GM19238 (cell line): ENCODE data around the gene EDN1.
"Not testable (repeated sequence)": the region's sequence is repeated elsewhere in the genome, so short reads cannot be mapped to it uniquely, and the experiment has no call there.

Source experiments
- DNase-seq: peaks from one replicate; pipeline ENCODE4 v3.0.0; 2011; ENCODE audit warnings: low spot score; ENCODE audit not compliant: insufficient read length

Gene EDN1

DNA sequence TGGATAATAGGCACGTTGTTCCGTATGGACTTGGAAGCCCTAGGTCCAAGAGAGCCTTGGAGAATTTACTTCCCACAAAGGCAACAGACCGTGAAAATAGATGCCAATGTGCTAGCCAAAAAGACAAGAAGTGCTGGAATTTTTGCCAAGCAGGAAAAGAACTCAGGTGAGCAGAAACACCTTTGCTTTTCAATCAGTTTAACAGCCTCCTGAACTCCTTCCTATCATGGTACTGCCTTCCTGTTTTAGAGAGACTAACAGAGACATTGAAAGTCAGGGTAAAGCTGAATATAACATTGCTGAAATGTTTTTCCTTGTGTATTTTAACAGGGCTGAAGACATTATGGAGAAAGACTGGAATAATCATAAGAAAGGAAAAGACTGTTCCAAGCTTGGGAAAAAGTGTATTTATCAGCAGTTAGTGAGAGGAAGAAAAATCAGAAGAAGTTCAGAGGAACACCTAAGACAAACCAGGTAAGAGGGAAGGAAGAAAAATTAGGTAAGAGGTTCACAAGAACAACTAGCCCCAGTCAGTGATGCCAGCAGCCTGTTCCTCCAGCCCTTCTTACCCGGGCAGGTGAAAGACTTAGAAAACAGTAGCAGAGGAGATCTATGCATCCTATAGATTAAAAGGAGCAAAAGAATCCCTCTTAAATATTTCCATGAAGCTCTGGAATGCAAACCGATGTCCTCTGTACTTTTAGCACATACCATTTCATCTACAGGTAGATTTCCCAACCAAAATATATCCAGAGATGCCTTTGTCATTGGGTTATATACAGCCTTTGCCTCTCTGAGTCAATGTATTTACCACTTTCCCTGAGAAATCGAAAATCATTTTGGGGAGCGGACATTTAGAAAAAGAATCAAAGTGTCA is 4.0 kb downstream of the EDN1 start:
- DNase-seq, result no peak

DNA sequence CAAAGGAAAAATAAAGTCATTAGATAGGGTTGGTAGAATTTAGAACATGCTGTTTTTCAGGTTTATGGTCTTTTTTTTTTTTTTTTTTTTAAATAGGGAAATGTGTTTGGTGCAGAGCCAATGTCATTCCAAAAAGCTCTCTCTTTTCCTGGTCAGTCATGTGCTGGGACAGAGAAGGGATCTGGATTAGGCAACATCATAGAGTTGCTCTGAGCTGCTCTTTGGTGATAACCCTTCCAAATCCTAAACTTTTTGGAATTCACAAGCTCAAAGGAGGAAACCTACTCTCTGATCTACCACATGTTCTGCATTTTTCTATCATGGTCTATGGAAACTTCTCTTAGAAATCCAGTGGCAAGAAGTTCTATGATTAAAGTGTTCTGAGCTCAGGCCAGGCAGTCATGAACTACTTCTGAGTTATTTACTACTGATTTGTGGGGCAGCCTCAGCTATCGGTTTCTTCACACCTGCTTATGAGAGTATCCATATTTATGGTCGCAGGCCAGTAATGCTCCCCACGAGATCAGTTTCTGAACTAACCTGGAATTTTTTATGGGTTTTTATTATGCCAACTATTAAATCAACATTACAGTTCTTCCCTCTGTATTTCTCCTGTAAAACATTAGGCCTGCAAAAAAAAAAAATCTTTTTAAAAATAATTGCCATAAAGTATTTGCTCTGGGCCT is 4.8 kb downstream of the EDN1 start:
- DNase-seq, result no peak

DNA sequence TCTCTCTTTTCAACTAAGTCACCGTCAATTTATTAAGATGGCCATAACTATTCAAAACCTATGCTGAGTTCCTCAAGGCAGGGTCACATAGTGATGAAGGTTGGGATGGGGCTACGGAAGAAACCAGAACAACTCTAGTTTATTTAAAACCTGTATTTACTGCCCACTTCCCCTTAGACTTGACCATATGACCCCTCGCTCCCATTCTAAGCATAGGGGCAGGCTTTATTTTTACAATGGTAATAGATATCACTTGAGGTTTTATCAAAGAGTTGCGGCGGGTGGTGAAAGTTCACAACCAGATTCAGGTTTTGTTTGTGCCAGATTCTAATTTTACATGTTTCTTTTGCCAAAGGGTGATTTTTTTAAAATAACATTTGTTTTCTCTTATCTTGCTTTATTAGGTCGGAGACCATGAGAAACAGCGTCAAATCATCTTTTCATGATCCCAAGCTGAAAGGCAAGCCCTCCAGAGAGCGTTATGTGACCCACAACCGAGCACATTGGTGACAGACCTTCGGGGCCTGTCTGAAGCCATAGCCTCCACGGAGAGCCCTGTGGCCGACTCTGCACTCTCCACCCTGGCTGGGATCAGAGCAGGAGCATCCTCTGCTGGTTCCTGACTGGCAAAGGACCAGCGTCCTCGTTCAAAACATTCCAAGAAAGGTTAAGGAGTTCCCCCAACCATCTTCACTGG is 5.5 kb downstream of the EDN1 start:
- DNase-seq, result no peak

DNA sequence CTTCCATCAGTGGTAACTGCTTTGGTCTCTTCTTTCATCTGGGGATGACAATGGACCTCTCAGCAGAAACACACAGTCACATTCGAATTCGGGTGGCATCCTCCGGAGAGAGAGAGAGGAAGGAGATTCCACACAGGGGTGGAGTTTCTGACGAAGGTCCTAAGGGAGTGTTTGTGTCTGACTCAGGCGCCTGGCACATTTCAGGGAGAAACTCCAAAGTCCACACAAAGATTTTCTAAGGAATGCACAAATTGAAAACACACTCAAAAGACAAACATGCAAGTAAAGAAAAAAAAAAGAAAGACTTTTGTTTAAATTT is 6.1 kb downstream of the EDN1 start:
- DNase-seq, result no peak

DNA sequence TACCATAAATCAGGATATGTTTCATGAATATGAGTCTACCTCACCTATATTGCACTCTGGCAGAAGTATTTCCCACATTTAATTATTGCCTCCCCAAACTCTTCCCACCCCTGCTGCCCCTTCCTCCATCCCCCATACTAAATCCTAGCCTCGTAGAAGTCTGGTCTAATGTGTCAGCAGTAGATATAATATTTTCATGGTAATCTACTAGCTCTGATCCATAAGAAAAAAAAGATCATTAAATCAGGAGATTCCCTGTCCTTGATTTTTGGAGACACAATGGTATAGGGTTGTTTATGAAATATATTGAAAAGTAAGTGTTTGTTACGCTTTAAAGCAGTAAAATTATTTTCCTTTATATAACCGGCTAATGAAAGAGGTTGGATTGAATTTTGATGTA is 6.4 kb downstream of the EDN1 start:
- no peak for DNase-seq

DNA sequence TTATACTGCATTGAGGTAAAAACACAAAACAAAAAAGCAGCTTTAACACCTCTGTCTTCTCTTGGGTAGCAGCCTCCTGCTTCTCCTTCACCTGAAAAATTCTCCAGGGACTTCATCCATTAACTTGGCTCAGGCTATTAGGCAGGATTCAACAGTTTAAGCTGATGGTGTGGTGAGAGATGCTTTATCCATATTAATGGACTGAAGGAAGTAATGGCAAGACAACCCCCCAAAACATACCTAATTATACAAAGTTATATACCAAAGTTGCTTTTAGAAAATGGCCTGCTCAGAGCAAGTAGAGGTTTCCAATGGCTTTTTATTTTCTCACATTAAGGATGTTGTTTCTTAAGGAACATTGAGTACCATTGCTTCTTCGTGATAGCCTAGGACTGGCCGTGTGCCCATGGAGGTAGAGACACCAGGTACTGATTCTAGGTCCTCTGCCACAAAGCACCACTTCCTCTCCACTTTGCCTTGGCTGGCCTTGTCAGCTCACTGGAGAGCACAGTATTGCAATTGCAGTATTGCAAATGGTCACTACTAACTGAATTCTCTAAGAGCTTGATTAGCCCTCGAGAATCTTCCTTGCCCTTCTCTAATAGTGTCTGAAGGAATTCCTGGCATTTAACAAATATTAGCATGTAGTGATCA is 7.3 kb downstream of the EDN1 start:
- DNase-seq, result no peak

DNA sequence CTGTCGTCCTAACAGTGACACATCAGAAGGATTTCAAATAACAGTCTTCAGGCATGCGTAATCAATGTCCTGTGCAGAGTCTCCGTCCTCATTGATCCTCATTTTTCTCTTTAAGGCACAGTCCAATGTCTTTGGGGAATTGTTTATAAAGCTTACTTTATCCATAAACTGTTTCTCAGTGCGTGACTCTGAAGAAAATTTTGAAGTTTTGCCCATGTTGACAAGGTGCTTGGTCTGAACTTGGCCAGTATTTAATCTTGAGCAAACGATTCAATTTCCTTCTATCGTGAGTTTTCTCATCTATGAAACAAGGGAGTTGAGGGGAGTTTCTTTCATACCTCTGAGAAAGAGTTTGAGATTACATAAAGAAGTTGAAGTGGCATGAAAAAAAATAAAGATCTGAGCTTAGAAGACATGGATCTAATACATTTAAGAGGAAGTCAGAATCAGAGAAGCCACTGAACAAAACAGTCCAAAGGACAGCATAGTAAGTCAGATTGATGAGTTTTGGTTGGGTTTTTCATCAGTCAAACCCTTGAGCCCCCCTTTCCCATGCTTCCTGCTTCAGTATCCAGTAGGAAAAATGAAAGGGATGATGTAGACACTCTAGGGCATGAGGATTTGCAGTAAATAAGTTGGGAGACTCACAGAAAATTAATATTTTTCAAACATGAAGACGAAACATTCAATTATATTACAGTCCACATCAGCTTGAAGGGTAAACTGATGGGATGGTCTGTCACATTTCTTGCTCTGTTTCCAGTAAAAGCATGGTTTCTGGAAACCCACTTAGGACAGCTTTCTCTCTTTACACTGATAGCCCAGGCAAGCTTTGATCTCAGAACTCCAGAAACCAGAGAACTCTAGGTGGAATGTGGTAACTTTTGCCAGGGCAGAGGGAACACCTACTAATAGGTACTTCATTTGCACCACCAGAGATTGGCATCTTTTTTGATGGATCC is 8.1 kb downstream of the EDN1 start:
- no peak for DNase-seq

DNA sequence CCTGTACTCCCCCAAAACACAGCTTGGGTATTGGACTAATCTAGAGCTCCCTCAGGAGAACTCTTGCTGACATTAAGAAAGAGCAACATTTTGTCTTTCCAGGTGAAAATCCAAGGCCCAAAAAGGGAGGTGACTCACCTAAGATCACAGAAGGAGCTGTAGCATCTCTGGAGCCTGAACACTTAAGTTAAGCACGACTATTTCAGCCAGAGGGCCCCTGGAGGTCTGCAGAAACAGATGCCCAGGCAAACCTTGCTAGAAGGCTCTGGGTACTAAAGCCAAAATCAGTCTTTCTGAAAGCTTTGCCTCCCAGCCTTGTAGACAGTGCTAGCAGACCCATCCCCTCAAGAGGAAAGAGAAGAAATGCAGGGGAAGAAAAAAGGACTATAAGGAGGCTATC is 8.8 kb downstream of the EDN1 start:
- DNase-seq, result no peak

DNA sequence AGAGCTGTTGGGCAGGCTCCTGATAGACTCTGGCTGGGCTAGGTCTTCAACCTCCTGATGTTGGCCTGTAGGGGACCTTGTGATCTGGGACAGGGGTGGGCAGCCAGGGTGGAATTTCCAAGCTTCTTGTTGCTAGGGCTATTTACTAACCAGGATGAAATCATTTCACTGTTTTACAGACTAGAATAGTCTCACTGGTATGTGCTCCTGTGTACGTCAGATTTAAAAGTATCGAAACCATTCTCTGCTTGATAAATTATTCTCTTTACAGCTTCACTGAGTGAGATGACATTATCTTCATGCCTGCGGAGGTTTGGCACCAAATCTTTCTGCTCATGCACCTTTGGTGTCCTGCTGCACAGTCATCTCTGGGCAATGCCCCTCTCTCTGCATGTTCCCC is 10.9 kb downstream of the EDN1 start:
- DNase-seq, result no peak

DNA sequence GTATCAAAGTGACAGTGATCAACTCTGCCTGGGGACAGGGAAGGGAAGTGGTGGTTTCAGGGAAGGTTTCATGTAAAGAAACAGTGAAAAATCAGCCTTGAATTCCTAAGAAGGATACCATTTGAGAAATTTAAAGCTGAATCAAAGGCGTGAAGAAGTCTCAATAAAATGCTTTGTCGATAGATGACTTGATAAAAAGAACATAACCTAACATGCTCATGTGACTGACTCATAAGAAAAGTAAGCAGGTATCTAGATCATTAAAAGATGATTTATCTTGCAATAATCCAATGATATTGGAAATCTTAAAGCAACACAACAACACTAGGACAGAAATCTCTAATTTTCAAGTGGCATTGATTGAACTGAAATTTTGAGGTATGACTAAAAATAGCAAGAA is 14.3 kb downstream of the EDN1 start:
- no peak for DNase-seq

DNA sequence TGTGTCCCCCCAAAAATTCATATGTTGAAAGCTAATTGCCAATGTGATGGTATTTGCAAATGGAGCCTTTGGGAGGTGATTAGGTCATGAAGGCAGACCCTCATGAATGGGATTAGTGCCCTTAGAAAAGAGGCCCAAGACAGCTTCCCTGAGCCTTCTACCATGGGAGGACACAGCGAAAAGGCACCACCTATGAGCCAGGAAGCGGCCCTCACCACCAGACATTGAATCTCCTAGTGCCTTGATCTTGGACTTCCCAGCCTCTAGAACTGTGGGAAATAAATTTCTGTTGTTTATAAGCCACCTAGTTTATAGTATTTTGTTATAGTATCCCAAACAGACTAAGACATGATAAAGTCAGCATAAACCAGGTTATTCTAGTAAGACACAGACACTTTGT is 18.9 kb downstream of the EDN1 start:
- no peak for DNase-seq

DNA sequence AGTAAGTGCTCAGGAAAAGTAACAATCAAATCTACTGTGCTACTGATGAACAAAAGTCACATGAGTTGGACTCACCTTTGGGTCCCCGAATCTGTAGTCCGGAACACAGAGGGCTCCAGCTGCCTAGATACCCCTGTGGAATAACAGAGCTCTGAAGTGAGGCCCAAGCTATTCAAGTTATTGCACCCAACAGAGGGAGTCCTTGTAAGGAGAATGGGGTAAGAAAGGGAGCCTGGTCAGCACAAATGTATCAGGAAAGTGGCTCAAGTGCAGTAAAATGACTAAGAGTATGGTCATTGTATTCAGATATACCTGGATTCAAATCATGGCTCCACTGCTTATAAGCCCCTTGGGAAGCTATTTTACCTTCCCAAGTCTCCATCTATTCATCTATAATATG is 20.9 kb downstream of the EDN1 start:
- no peak for DNase-seq

DNA sequence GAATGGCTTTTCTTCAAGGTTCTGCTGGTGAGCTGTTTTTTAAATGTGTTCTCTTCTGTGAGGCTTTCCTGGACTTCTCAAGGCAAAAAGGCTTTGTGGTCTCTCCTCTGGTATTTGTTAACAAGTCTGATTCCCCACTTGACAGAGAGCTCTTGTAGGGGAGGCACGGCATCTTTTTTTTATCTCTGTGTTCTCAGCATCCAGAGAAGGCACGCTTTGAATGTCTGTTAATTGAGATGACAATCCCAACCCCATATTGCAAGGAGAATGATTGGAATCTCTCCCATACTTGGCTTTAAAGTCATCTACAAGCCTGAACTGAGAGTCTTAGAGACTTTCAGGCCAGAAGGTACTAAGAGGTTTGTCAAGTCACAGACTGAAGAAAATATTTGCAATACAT is 22.6 kb downstream of the EDN1 start:
- DNase-seq, result no peak

DNA sequence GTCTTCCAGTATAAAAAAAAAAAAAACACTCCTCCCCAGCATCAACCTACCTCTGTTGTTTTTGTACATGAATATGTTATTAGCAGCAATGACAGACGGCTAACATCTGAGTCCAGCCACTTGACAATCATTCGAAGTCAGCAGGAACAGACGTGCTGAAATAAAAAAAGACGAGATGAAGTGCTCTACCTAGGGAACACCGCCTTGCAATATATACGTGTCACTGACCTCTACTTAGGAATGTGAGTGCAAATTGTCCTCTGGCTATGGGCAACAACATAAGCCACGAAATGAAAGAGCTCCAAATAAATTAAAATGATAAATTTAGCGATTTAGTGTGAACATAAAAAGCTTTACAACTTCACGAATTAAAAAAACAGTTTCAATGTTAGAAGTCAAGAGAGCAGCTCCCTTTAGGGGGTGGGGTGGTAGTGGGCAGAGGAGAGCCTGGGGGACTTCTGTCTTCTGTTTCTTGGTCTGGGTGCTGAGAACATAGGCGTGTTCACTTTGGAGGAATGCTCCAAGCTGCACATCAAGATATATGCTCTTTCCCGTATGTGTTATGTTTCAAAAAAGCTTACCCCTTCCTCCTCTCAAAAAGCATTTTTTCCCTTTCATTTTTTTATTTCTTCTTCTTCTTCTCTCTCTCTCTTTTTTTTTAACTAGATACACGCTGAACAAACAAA is 23.3 kb downstream of the EDN1 start:
- DNase-seq, result no peak

DNA sequence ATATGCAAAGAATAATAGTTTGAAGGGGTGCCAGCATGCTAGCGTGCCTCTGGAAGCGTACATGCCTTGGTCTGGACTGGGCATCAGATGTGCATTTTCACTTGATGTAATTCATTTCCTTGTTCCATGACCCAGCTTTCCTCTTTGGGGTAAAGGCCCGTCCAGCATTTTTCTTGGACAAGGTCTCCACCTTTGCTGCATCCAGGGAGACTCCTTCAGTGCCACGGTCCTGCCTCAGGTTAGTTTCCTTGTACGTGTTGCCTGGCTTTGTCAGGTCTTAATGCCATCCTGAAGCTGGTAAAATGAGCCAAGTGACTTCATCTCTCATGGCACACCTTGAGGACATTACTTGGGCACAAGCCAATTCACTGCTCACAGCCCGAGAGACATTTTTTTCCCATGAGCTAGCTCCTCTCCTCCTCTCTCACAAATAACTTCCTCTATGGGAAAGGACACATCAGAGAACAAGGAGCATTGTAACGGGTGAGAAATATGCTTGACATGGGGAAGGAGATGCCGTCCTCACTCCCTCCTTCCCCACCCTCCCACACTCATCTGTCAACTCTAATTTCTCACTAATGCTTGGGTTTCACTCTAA is 23.9 kb downstream of the EDN1 start:
- DNase-seq, result no peak

DNA sequence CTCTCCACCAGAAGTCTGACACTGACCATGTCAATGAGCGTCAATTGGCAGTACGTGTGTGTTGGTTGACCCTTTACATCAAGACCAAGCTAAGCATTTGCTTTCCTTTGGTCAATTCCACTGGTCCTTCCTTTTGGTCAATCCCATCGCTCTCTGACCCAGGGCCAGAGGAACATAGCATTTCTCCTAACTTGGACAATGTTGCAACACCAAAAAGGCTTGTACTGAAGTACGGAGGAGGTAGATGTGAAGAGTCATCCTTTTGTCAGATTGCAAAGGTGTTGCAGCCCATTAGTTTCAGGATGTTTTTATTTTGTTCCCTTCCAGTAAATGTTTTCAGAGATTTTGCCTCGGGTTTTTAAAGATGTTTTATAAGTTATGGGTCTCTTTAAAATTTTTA is 24.6 kb downstream of the EDN1 start:
- no peak for DNase-seq

DNA sequence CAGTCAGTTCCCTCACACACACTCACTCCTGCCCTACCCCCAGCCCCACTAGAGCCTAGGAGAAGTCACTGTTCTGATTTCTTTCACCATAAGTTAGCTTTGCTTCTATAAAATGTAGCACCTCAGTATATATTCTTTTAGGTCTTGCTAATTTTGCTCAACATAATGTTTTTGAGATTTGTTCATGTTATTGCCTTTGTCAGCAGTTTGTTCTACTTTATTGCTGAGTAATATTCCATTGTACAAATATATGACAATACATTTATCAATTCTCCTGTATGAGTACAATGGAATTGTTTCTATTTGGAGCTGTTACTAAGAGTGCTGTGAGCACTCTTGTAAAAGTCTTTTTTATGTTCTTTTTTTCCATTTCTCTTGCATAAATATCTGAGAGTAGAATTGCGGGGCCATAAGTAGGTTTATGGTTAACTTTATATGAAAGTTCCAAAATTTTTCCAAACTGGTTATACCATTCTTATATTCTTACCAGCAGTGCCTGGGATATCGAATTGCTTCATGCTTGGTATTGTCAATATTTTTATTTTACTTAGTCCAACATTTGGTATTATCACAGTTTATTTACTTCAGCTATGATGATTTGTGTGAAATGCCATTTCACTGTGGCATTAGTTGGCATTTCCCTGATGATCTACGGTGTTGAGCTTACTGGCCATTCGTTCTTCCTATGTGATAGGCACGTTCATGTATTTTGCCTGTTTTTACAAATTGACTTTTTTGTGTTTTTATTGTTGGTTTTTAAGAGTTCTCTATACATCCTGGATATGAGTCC is 25.3 kb downstream of the EDN1 start:
- DNase-seq, result no peak

DNA sequence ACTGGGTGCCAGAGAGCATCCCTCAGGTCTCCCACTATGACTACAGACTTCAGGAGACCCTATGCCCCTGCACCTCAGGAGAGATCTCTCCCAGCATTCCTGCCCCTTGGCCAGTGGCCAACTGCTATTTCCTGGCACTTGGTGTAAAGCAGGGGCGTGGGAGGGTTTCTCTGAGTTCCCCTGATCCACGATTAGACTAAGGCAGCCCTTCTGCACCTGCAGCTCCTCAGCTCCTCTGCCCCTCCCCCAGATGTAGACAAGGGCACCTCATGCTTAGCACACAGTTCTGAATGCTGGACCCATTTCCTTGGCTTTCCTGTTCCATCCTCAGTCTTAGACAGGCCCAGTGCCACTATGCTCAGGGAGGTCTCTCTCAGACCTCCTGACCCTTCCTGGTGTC is 28.6 kb downstream of the EDN1 start:
- DNase-seq, result no peak

DNA sequence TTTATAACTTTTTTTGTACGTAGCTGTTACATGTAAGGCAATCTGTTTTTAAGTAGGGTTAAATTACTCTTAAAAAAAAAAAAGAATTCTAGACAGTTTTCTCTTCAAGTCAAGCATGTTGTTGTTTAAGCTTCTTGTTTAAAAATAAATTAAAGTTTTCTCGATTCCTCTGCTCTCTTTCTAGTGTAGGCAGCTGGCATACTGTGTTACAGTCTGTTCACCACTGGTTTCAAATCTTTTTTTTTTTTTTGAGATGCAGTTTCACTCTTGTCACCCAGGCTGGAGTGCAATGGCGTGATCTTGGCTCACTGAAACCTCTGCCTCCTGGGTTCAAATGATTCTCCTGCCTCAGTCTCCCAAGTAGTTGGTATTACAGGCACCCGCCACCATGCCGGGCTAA is 29.9 kb downstream of the EDN1 start:
- not testable (repeated sequence) for DNase-seq
